ENCODE data around the gene CCIN. TPM values are rescaled to one million over a fixed set of nuclear protein-coding genes. Genes with fewer than 3 reads are reported as not detected.

CCIN gene
- total RNA-seq, 1 donor from 2014 or later = not detected

GRCh38 chr9:36145970-36146369, 23.2 kb upstream of the CCIN start:
- Histone ChIP-seq H3K4me1 (no peaks in the 10 kb centered on the region), H3K36me3 (no peaks in the 10 kb centered on the region), H3K27me3 (no peaks in the 10 kb centered on the region), H3K9ac (no peak overlapping the region), H2AFZ (replicated peaks) (no peak overlapping the region), H3K9me3 (ENCODE audit: low read depth) (no peaks in the 10 kb centered on the region), H3K4me3 (no peak overlapping the region), H3F3A (ENCODE audit: low read depth) (no peaks in the 10 kb centered on the region), H4K20me1 (ENCODE audit: low read depth) (no peaks in the 10 kb centered on the region), H3K4me2 (no peak overlapping the region), H3K27ac (no peak overlapping the region), H3K79me2 (ENCODE audit: low read depth) (no peaks in the 10 kb centered on the region)
- Mint-ChIP-seq H3K9me3 (peaks cover 9% of the 10 kb centered on the region), H3K27me3 (ENCODE audit: insufficient read depth, low read depth) (peaks cover 3% of the 10 kb centered on the region), H3K27ac (no peak overlapping the region), H3K36me3 (peaks cover 7% of the 10 kb centered on the region), H3K4me1 (peaks cover 4% of the 10 kb centered on the region), H3K4me3 (no peak overlapping the region)
- DNase-seq (ENCODE audit: low spot score) = no peak
- TF ChIP-seq EZH2phosphoT487 (IDR thresholded peaks at IDR 0.05) (no peak), CTCF (IDR thresholded peaks at IDR 0.05) (no peak), EZH2 (IDR thresholded peaks at IDR 0.05) (no peak)

DNA sequence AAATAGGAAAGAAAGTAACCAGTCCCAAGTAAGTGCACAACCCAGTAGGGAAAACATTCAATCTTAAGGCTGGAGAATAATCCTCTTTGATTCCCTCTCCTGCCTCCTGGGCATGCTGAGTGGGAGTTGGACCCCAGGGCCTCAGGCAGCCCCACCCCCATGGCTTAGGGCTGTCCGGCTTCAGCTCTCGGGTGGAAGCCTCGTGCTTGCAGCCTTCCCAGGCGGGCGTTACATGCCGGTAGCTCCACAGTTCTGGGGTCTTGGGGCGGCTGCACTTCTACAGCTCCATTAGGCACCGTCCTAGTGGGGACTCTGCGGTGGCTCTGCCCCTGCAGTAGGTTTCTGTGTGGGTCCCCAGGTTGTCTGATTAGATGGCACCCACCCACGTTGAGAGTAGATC, 22.5 kb upstream of the CCIN start:
- Histone ChIP-seq H4K20me1 (ENCODE audit: low read depth) (no peaks in the 10 kb centered on the region), H3K4me1 (no peaks in the 10 kb centered on the region), H3K79me2 (ENCODE audit: low read depth) (no peaks in the 10 kb centered on the region), H3K4me3 (no peak overlapping the region), H3K27ac (no peak overlapping the region), H3F3A (ENCODE audit: low read depth) (no peaks in the 10 kb centered on the region), H3K4me2 (no peak overlapping the region), H3K36me3 (no peaks in the 10 kb centered on the region), H2AFZ (replicated peaks) (no peak overlapping the region), H3K27me3 (no peaks in the 10 kb centered on the region), H3K9me3 (ENCODE audit: low read depth) (no peaks in the 10 kb centered on the region), H3K9ac (no peak overlapping the region)
- no peak for DNase-seq (ENCODE audit: low spot score)
- TF ChIP-seq CTCF (IDR thresholded peaks at IDR 0.05) = no peak
- TF ChIP-seq EZH2phosphoT487 (IDR thresholded peaks at IDR 0.05) = no peak
- peaks cover 7% of the 10 kb centered on the region for H3K36me3 Mint-ChIP-seq
- H3K9me3 Mint-ChIP-seq = peaks cover 9% of the 10 kb centered on the region
- H3K4me1 Mint-ChIP-seq = peaks cover 4% of the 10 kb centered on the region
- H3K4me3 Mint-ChIP-seq = no peak overlapping the region
- no peak overlapping the region for H3K27ac Mint-ChIP-seq
- peaks cover 2% of the 10 kb centered on the region for H3K27me3 Mint-ChIP-seq (ENCODE audit: insufficient read depth, low read depth)

DNA sequence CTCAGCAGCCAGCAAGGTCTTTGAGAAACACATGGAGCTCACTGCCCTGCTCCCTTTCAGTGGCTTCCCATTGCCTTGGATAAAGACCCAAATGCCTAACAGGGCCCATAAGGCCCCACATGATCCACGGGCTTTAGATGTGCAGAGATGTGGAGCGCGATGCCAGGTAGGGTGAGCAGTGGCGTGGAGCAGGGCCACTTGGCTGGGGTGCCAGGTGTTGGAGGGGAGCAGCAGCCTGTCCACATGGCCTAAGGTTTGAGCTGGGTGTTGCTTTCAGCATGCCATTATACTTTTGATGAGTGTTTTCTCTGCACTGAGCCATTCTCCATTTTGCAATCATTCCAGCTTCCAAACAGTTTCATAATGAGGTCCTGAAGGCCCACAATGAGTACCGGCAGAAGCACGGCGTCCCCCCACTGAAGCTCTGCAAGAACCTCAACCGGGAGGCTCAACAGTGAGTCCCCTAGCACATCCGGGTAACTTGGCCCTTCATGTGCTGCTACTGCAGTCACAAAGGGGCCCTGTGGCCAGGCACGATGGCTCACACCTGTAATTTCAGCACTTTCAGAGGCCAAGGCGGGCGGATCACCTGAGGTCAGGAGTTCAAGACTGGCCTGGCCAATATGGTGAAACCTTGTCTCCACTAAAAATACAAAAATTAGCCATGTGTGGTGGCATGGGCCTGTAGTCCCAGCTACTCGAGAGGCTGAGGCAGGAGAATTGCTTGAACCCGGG, 21.6 kb upstream of the CCIN start:
- peaks cover 9% of the 10 kb centered on the region for H3K9me3 Mint-ChIP-seq
- Histone ChIP-seq H3K36me3 (no peaks in the 10 kb centered on the region), H3K79me2 (ENCODE audit: low read depth) (no peaks in the 10 kb centered on the region), H3K9ac (no peak overlapping the region), H3K27ac (no peak overlapping the region), H3K4me3 (no peak overlapping the region), H3K4me1 (no peaks in the 10 kb centered on the region), H4K20me1 (ENCODE audit: low read depth) (no peaks in the 10 kb centered on the region), H2AFZ (replicated peaks) (no peak overlapping the region), H3K4me2 (no peak overlapping the region), H3K9me3 (ENCODE audit: low read depth) (no peaks in the 10 kb centered on the region), H3F3A (ENCODE audit: low read depth) (no peaks in the 10 kb centered on the region), H3K27me3 (no peaks in the 10 kb centered on the region)
- H3K4me1 Mint-ChIP-seq = peaks cover 2% of the 10 kb centered on the region
- H3K4me3 Mint-ChIP-seq = no peak overlapping the region
- TF ChIP-seq EZH2phosphoT487 (IDR thresholded peaks at IDR 0.05) (no peak), CTCF (IDR thresholded peaks at IDR 0.05) (no peak), EZH2 (IDR thresholded peaks at IDR 0.05) (no peak)
- H3K27me3 Mint-ChIP-seq (ENCODE audit: insufficient read depth, low read depth) = no peaks in the 10 kb centered on the region
- no peak for DNase-seq (ENCODE audit: low spot score)
- H3K27ac Mint-ChIP-seq = no peak overlapping the region
- H3K36me3 Mint-ChIP-seq = peaks cover 7% of the 10 kb centered on the region

Data from neural progenitor cell (in vitro differentiated cells).